ENCODE measurements around the gene POR. TPM values are rescaled to one million over a fixed set of nuclear protein-coding genes. Genes with fewer than 3 reads are reported as not detected.
A peak's percentile ranks its signal among the peaks of the same experiment; 100 is the strongest.

POR gene
- total and polyA plus RNA-seq, 11 donors: 38.3 to 202 (median 80.0) TPM

GRCh38 chr7:75891815-75892411 lies 23.0 kb upstream of the POR start:
- 91 to 96% (median 94%) methylated on average over 7 of the region's 7 CpGs for WGBS, 4 donors
- Histone ChIP-seq H3K4me3 (no peak overlapping the region), H3K27me3 (no peaks in the 10 kb centered on the region), H3K36me3 (peaks cover 0 to 19% (median 10%) of the 10 kb centered on the region in 9 donors), H3K4me1 (peaks cover 0 to 6% (median 0%) of the 10 kb centered on the region in 12 donors), H3K9me3 (no peaks in the 10 kb centered on the region), H3K27ac (peak overlapping the region in 3 of 12 donors; percentile 9 to 22 (median 10))
- DNase-seq: no peak
- intact Hi-C loops (cut with DNase I): no loop called here
- ATAC-seq: no peak
- TF ChIP-seq POLR2A (IDR thresholded peaks at IDR 0.05) (no peak), CTCF (IDR thresholded peaks at IDR 0.05) (no peak)

- no peak overlapping the region for H3K4me3 ChIP-seq
- TF ChIP-seq CTCF (IDR thresholded peaks at IDR 0.05): no peak
- TF ChIP-seq POLR2A (IDR thresholded peaks at IDR 0.05): no peak
- peaks cover 0 to 12% (median 7%) of the 10 kb centered on the region in 9 donors for H3K36me3 ChIP-seq
- no peaks in the 10 kb centered on the region for H3K27me3 ChIP-seq
- peak overlapping the region in 3 of 12 donors; percentile 9 to 29 (median 22) for H3K27ac ChIP-seq
- no peaks in the 10 kb centered on the region for H3K9me3 ChIP-seq
- intact Hi-C loops (cut with DNase I): no loop called here
- ATAC-seq (peak; percentile 30 to 82 (median 80)), DNase-seq (peak; percentile 51 to 82 (median 66))
- 61 to 69% (median 65%) methylated on average over 11 to 15 of the region's 15 CpGs for WGBS, 4 donors
- H3K4me1 ChIP-seq: peaks cover 0 to 7% (median 0%) of the 10 kb centered on the region in 12 donors
These were observed 22.2 kb upstream of the POR start for GRCh38 chr7:75892634-75893272.

GRCh38 chr7:75896803-75897327 lies 18.1 kb upstream of the POR start:
- Histone ChIP-seq H3K9me3 (no peaks in the 10 kb centered on the region), H3K27ac (no peak overlapping the region), H3K4me3 (no peak overlapping the region), H3K27me3 (no peaks in the 10 kb centered on the region), H3K4me1 (peaks cover 0 to 7% (median 0%) of the 10 kb centered on the region in 12 donors), H3K36me3 (no peaks in the 10 kb centered on the region)
- DNase-seq (no peak), ATAC-seq (no peak)
- WGBS, 4 donors: 86 to 94% (median 89%) methylated on average over 5 to 6 of the region's 6 CpGs
- intact Hi-C loops (cut with DNase I): no loop called here
- TF ChIP-seq CTCF (IDR thresholded peaks at IDR 0.05) (no peak), POLR2A (IDR thresholded peaks at IDR 0.05) (no peak)

GRCh38 chr7:75900617-75901315 lies 14.2 kb upstream of the POR start:
- no peak for TF ChIP-seq CTCF (IDR thresholded peaks at IDR 0.05)
- TF ChIP-seq POLR2A (IDR thresholded peaks at IDR 0.05): no peak
- ATAC-seq (no peak), DNase-seq (no peak)
- intact Hi-C loops (cut with DNase I): no loop called here
- H3K27ac ChIP-seq: no peak overlapping the region
- no peaks in the 10 kb centered on the region for H3K9me3 ChIP-seq
- no peak overlapping the region for H3K4me3 ChIP-seq
- 88 to 95% (median 92%) methylated on average over 9 of the region's 9 CpGs for WGBS, 4 donors
- no peaks in the 10 kb centered on the region for H3K36me3 ChIP-seq
- H3K27me3 ChIP-seq: no peaks in the 10 kb centered on the region
- peaks cover 0 to 7% (median 0%) of the 10 kb centered on the region in 12 donors for H3K4me1 ChIP-seq

Data from heart left ventricle (tissue), 16 donors.